Embryonic facial prominence (tissue), 1 donor: ENCODE measurements around the gene UBC.
"Not testable (repeated sequence)": the region's sequence is repeated elsewhere in the genome, so short reads cannot be mapped to it uniquely, and the experiment has no call there.

Source experiments
- DNase-seq: peaks from one replicate; pipeline ENCODE4 v3.0.0-alpha.2; 2016; ENCODE audit errors: extremely low spot score

The UBC gene

GRCh38 chr12:124915239-124916236 lies 1.1 kb upstream of the UBC start:
- DNase-seq: no peak

- DNase-seq: peak; percentile 66
Measured at GRCh38 chr12:124913474-124914391, 717 bp downstream of the UBC start.

- DNase-seq: not testable (repeated sequence)
Measured at GRCh38 chr12:124912529-124913287, 1.7 kb downstream of the UBC start.

- not testable (repeated sequence) for DNase-seq
Measured at GRCh38 chr12:124911521-124911920, 2.9 kb downstream of the UBC start.

GRCh38 chr12:124910561-124911478 lies 3.6 kb downstream of the UBC start:
- DNase-seq: no peak

- no peak for DNase-seq
Measured at GRCh38 chr12:124909831-124910560, 4.5 kb downstream of the UBC start.

- DNase-seq: peak; percentile 86
Measured at GRCh38 chr12:124906606-124907261, 7.7 kb downstream of the UBC start.

- no peak for DNase-seq
Measured at GRCh38 chr12:124904306-124905098, 9.9 kb downstream of the UBC start.

GRCh38 chr12:124902916-124903315 lies 11.5 kb downstream of the UBC start:
- DNase-seq: no peak

- DNase-seq: no peak
Measured at GRCh38 chr12:124901003-124901402, 13.4 kb downstream of the UBC start.

GRCh38 chr12:124900345-124900795 lies 14.1 kb downstream of the UBC start:
- not testable (repeated sequence) for DNase-seq

- no peak for DNase-seq
Measured at GRCh38 chr12:124898923-124899294, 15.5 kb downstream of the UBC start.

GRCh38 chr12:124898200-124898922 lies 16.1 kb downstream of the UBC start:
- no peak for DNase-seq

GRCh38 chr12:124896461-124896860 lies 18.0 kb downstream of the UBC start:
- no peak for DNase-seq

GRCh38 chr12:124893792-124894516 lies 20.5 kb downstream of the UBC start:
- DNase-seq: no peak

GRCh38 chr12:124888260-124888659 lies 26.2 kb downstream of the UBC start:
- DNase-seq: no peak

GRCh38 chr12:124887766-124888165 lies 26.7 kb downstream of the UBC start:
- DNase-seq: not testable (repeated sequence)
